H1 (cell line): ENCODE measurements around the gene PTPRD. TPM values are rescaled to one million over a fixed set of nuclear protein-coding genes. Genes with fewer than 3 reads are reported as not detected.

Experiments used
- CTCF ChIA-PET: fragments of 300-600 bp; sonication (Branson Sonifier 250); formaldehyde crosslinking; loops from one replicate; lab custom pipeline; 2021; ENCODE audit not compliant: partially characterized antibody; lab: Charles Lee
- POLR2A ChIA-PET: fragments of 300-600 bp; sonication (Branson Sonifier 250); formaldehyde crosslinking; loops from one replicate; lab custom pipeline; 2021; ENCODE audit warnings: inconsistent platforms; ENCODE audit not compliant: partially characterized antibody; lab: Charles Lee
- DNase-seq, 2 experiments: peaks; one replicate each; pipeline versions ENCODE4 v3.0.0 to v3.0.0-alpha.2; 2010 to 2022; ENCODE audit warnings: low spot score in 2 of 2, low read depth in 1 of 2, mixed read lengths in 1 of 2
- FAIRE-seq: peaks from 2 replicates; lab custom pipeline; 2011; peaks lifted over from hg19 to GRCh38; lab: Jason Lieb, UNC
- H2AFZ ChIP-seq: 2 replicates; pipeline ENCODE4 v1.8.1; 2012; ENCODE audit warnings: low read length, inconsistent platforms
- H2AK5ac ChIP-seq: 2 replicates; pipeline ENCODE4 v1.6.1; 2013; ENCODE audit warnings: low read depth, low read length
- H2BK120ac ChIP-seq: replicated peaks from 2 replicates; pipeline ENCODE3; 2013; ENCODE audit warnings: low read depth, low read length, inconsistent platforms
- H2BK12ac ChIP-seq: 2 replicates; pipeline ENCODE4 v1.6.1; 2013; ENCODE audit warnings: low read depth, low read length
- H2BK15ac ChIP-seq: 2 replicates; pipeline ENCODE4 v1.6.1; 2013; ENCODE audit warnings: low read length
- H2BK20ac ChIP-seq: 2 replicates; pipeline ENCODE4 v1.6.1; 2013; ENCODE audit warnings: low read length
- H2BK5ac ChIP-seq: 2 replicates; pipeline ENCODE4 v1.6.1; 2013; ENCODE audit warnings: low read depth, low read length
- H3K14ac ChIP-seq: 2 replicates; pipeline ENCODE4 v1.6.1; 2013; ENCODE audit warnings: inconsistent platforms; ENCODE audit not compliant: insufficient read length
- H3K18ac ChIP-seq: 2 replicates; pipeline ENCODE4 v1.6.1; 2013; ENCODE audit warnings: low read length; ENCODE audit errors: extremely low read depth
- H3K23ac ChIP-seq: 2 replicates; pipeline ENCODE4 v1.6.1; 2013; ENCODE audit warnings: inconsistent platforms; ENCODE audit not compliant: insufficient read length
- H3K23me2 ChIP-seq: 2 replicates; pipeline ENCODE4 v1.6.1; 2013; ENCODE audit warnings: low read depth, low read length
- H3K27ac ChIP-seq: 2 replicates; pipeline ENCODE4 v1.6.1; 2011; ENCODE audit warnings: low read depth, low read length, inconsistent platforms
- H3K27me3 ChIP-seq, 4 experiments: replicated peaks in 1 of 4; 1 replicate in 1 of 4; 2 replicates in 3 of 4; pipeline versions ENCODE4 v1.6.1 to v1.8.1; 2011 to 2013; ENCODE audit warnings: low read length in 3 of 4, mild to moderate bottlenecking in 3 of 4, inconsistent platforms in 2 of 4, mixed read lengths in 2 of 4, moderate library complexity in 1 of 4; ENCODE audit not compliant: control insufficient read depth in 3 of 4, insufficient read depth in 3 of 4; ENCODE audit errors: extremely low read depth in 1 of 4
- H3K36me3 ChIP-seq, 4 experiments: 2 replicates each; pipeline versions ENCODE4 v1.6.1 to v1.8.1; 2011 to 2013; ENCODE audit warnings: mild to moderate bottlenecking in 4 of 4, low read length in 3 of 4, moderate library complexity in 2 of 4, control low read depth in 1 of 4, inconsistent platforms in 1 of 4; ENCODE audit not compliant: insufficient read depth in 4 of 4, control insufficient read depth in 2 of 4
- H3K4ac ChIP-seq: replicated peaks from 2 replicates; pipeline ENCODE3; 2013; ENCODE audit warnings: low read length, low read depth, mixed read lengths, inconsistent platforms; ENCODE audit not compliant: insufficient read length
- H3K4me1 ChIP-seq, 4 experiments: replicated peaks in 1 of 4; 1 replicate in 1 of 4; 2 replicates in 3 of 4; pipeline versions ENCODE4 v1.6.1 to v1.8.1; 2011 to 2013; ENCODE audit warnings: low read length in 3 of 4, inconsistent platforms in 2 of 4, mixed read lengths in 1 of 4; ENCODE audit not compliant: insufficient read depth in 4 of 4, control insufficient read depth in 3 of 4
- H3K4me2 ChIP-seq, 2 experiments: 2 replicates each; pipeline versions ENCODE4 v1.6.1 to v1.8.1; 2011 to 2013; ENCODE audit warnings: low read depth in 2 of 2, low read length in 2 of 2, control low read depth in 1 of 2, inconsistent platforms in 1 of 2, mild to moderate bottlenecking in 1 of 2; ENCODE audit not compliant: insufficient read depth in 1 of 2
- H3K4me3 ChIP-seq, 4 experiments: fragments of 200-600, 300-600 bp in 1 of 4; sonication (generic), shearing (Covaris generic), sonication (Bioruptor Twin) in 1 of 4; 2 replicates each; pipeline versions ENCODE4 v1.5.1 to v1.8.1; 2011 to 2016; ENCODE audit warnings: low read length in 4 of 4, low read depth in 3 of 4, control low read depth in 2 of 4, inconsistent platforms in 2 of 4, mild to moderate bottlenecking in 2 of 4, mixed read lengths in 1 of 4, moderate library complexity in 1 of 4; ENCODE audit not compliant: insufficient read depth in 2 of 4; ENCODE audit errors: extremely low read depth in 1 of 4
- H3K56ac ChIP-seq: replicated peaks from 2 replicates; pipeline ENCODE3; 2013; ENCODE audit warnings: low read depth, mild to moderate bottlenecking, mixed read lengths, low read length, inconsistent platforms; ENCODE audit not compliant: insufficient read length
- H3K79me1 ChIP-seq: 2 replicates; pipeline ENCODE4 v1.6.1; 2013; ENCODE audit warnings: low read depth, low read length, control low read depth
- H3K79me2 ChIP-seq, 2 experiments: 2 replicates each; pipeline versions ENCODE4 v1.6.1 to v1.8.1; 2012 to 2013; ENCODE audit warnings: low read length in 2 of 2, mild to moderate bottlenecking in 2 of 2, inconsistent platforms in 1 of 2; ENCODE audit not compliant: insufficient read depth in 2 of 2, control insufficient read depth in 1 of 2
- H3K9ac ChIP-seq, 4 experiments: replicated peaks in 1 of 4; 1 replicate in 1 of 4; 2 replicates in 3 of 4; pipeline versions ENCODE4 v1.6.1 to v1.8.1; 2011 to 2013; ENCODE audit warnings: low read depth in 3 of 4, low read length in 3 of 4, control low read depth in 2 of 4, mild to moderate bottlenecking in 2 of 4, moderate library complexity in 2 of 4, inconsistent platforms in 1 of 4; ENCODE audit errors: extremely low read depth in 1 of 4
- H3K9me3 ChIP-seq, 2 experiments: 2 replicates each; pipeline versions ENCODE4 v1.6.1 to v1.8.1; 2012 to 2013; ENCODE audit warnings: mild to moderate bottlenecking in 2 of 2, moderate library complexity in 2 of 2, control low read depth in 1 of 2, inconsistent platforms in 1 of 2, low read depth in 1 of 2, low read length in 1 of 2, mixed read lengths in 1 of 2; ENCODE audit not compliant: insufficient read depth in 2 of 2
- H4K20me1 ChIP-seq, 2 experiments: replicated peaks in 1 of 2; 2 replicates each; pipeline versions ENCODE3 to v1.8.1; 2011 to 2013; ENCODE audit warnings: inconsistent platforms in 2 of 2, low read length in 2 of 2, mild to moderate bottlenecking in 1 of 2; ENCODE audit not compliant: insufficient read depth in 2 of 2, control insufficient read depth in 1 of 2
- H4K5ac ChIP-seq: 2 replicates; pipeline ENCODE4 v1.6.1; 2013; ENCODE audit warnings: low read length, low read depth, mixed read lengths, inconsistent platforms; ENCODE audit not compliant: insufficient read length
- H4K8ac ChIP-seq: 2 replicates; pipeline ENCODE4 v1.8.0; 2013; ENCODE audit warnings: mild to moderate bottlenecking, moderate library complexity, low read length, inconsistent platforms; ENCODE audit not compliant: insufficient read depth; ENCODE audit errors: extremely low read depth
- H4K91ac ChIP-seq: replicated peaks from 2 replicates; pipeline ENCODE3; 2013; ENCODE audit warnings: low read length, mixed read lengths, inconsistent platforms; ENCODE audit not compliant: insufficient read length
- BACH1 ChIP-seq: IDR thresholded peaks from 2 replicates; pipeline ENCODE4 v1.6.1; 2012; ENCODE audit warnings: low read length, improper control_type of control experiment
- BRCA1 ChIP-seq: IDR thresholded peaks from 2 replicates; pipeline ENCODE4 v1.6.1; 2012; ENCODE audit warnings: low read depth, low read length, improper control_type of control experiment
- CHD2 ChIP-seq: IDR thresholded peaks from 2 replicates; pipeline ENCODE4 v1.6.1; 2012; ENCODE audit warnings: low read length, improper control_type of control experiment
- CREB1 ChIP-seq: IDR thresholded peaks from 2 replicates; pipeline ENCODE4 v1.6.1; 2012; ENCODE audit warnings: inconsistent platforms
- E2F6 ChIP-seq: IDR thresholded peaks from 2 replicates; pipeline ENCODE4 v1.6.1; 2012; ENCODE audit warnings: inconsistent platforms
- KDM1A ChIP-seq: fragments of 200-600, 300-600 bp; sonication (generic); IDR thresholded peaks from 2 replicates; pipeline ENCODE4 v1.7.1; 2016; ENCODE audit warnings: mild to moderate bottlenecking, low read length, borderline replicate concordance
- KDM4A ChIP-seq: IDR thresholded peaks from one replicate; pipeline ENCODE4 v1.7.1; 2012; ENCODE audit warnings: low read depth, mild to moderate bottlenecking, moderate library complexity, low read length, inconsistent platforms; ENCODE audit not compliant: severe bottlenecking
- KDM5A ChIP-seq: fragments of 200-600 bp; IDR thresholded peaks from 2 replicates; pipeline ENCODE4 v1.7.1; 2012; ENCODE audit warnings: mild to moderate bottlenecking, low read length, inconsistent platforms, mixed read lengths
- NANOG ChIP-seq: IDR thresholded peaks from 2 replicates; pipeline ENCODE4 v1.6.1; 2011; ENCODE audit warnings: low read length, low read depth, mild to moderate bottlenecking, inconsistent platforms; ENCODE audit not compliant: insufficient read depth, poor library complexity, severe bottlenecking
- PHF8 ChIP-seq: fragments of 200-600 bp; sonication (generic); conservative IDR thresholded peaks from 2 replicates; pipeline ENCODE4 v1.7.1; 2012; ENCODE audit warnings: low read depth, mild to moderate bottlenecking, inconsistent platforms, low read length, moderate library complexity
- POLR2A ChIP-seq, 2 experiments: IDR thresholded peaks; 1 replicate in 1 of 2; 2 replicates in 1 of 2; pipeline ENCODE4 v1.6.1; 2011; ENCODE audit warnings: low read depth in 2 of 2, low read length in 2 of 2, mild to moderate bottlenecking in 2 of 2; ENCODE audit errors: control extremely low read depth in 1 of 2
- RNF2 ChIP-seq: fragments of 200-900, 300-1000 bp; sonication (generic); IDR thresholded peaks from 2 replicates; pipeline ENCODE4 v1.7.1; 2016; ENCODE audit warnings: borderline replicate concordance, low read depth, mild to moderate bottlenecking, antibody characterized with exemption, low read length; ENCODE audit not compliant: poor library complexity, severe bottlenecking; ENCODE audit errors: missing control alignments
- TAF1 ChIP-seq: IDR thresholded peaks from 2 replicates; pipeline ENCODE4 v1.6.1; 2011; ENCODE audit warnings: mild to moderate bottlenecking, low read depth, low read length
- WGBS, 2 experiments: shearing (Covaris generic) in 1 of 2; methylation state at CpG; one replicate each; pipeline versions ENCODE4 v1.1.6 to v1.1.7; 2013 to 2015; ENCODE audit warnings: low lambda C conversion rate in 2 of 2, mixed read lengths in 2 of 2, inconsistent platforms in 1 of 2, low coverage in 1 of 2, missing lambda C conversion rate in 1 of 2; ENCODE audit not compliant: insufficient replicate concordance in 2 of 2, insufficient coverage in 1 of 2, insufficient read length in 1 of 2; ENCODE audit errors: extremely low coverage in 1 of 2, missing lambda C conversion rate in 1 of 2; 5-methylcytosine and 5-hydroxymethylcytosine counted together
- polyA plus RNA-seq, 7 experiments: library from polyadenylated mRNA; depleted of rRNA in 3 of 7; stranded (reverse) in 5 of 7; unstranded in 2 of 7; fragments of >200 nt in 5 of 7; fragments of 200-250 nt in 2 of 7; gene quantifications; 1 replicate in 5 of 7; 2 replicates in 1 of 7; 4 replicates in 1 of 7; pipeline versions ENCODE4 v1.2.1 to v1.2.3, GENCODE V29; 2011 to 2013; ENCODE audit warnings: missing spikeins in 2 of 7, mixed read lengths in 2 of 7
- total RNA-seq: library from RNA; stranded (reverse); fragmentation: NEBNext Ultra II Directional; extraction: Animal tissue kit (Norgen Biotek cat#: 25700); gene quantifications from 2 replicates; pipeline ENCODE4 v1.2.1, GENCODE V29; 2021
- TF ChIP-seq, protein P1 (sequence below): IDR thresholded peaks from 2 replicates; pipeline ENCODE4 v1.6.1; 2011; ENCODE audit warnings: low read depth, mild to moderate bottlenecking, low read length; ENCODE audit not compliant: insufficient read depth

PTPRD gene
- total and polyA plus RNA-seq, 2 of the 8 experiments (the other 6 are each of a cell fraction or from before 2014, with no cell fraction given), result 17.2 to 77.0 TPM

DNA sequence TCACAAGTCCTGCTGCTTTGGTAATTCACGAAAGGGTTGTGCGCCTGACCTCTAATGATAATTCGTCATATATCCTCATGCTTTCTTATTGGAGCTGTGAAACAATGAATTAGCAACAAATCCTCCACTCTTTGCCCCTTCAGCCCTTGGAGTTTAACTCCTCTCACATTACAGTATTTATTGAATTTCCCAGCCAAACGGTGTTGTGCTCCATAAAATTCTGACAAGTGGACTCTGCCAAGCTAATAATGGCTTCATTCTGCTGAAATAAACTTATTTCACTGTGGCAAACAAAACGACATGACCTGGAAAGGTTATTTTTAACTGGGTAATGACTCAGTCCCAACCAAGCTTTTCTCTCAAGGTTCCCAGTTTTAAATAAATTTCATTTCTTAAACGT lies 1828.9 kb downstream of the PTPRD start:
- H3K79me2 ChIP-seq, result peaks cover 0 to 5% of the 10 kb centered on the region in 2 experiments; a peak in 1 of 4 replicates
- FAIRE-seq (no peak), DNase-seq (no peak)
- H3K23ac ChIP-seq, result no peak overlapping the region
- no peak overlapping the region for H2BK120ac ChIP-seq
- H4K5ac ChIP-seq, result no peak overlapping the region
- H3K9ac ChIP-seq, result no peak overlapping the region
- H3K79me1 ChIP-seq, result no peaks in the 10 kb centered on the region; the same call in 1 of the 2 replicates
- H2BK20ac ChIP-seq, result no peak overlapping the region
- no peak overlapping the region for H4K8ac ChIP-seq
- H3K9me3 ChIP-seq, result no peaks in the 10 kb centered on the region
- H3K18ac ChIP-seq, result no peak overlapping the region
- no peaks in the 10 kb centered on the region for H3K36me3 ChIP-seq
- no peak overlapping the region for H3K4me2 ChIP-seq
- H2BK15ac ChIP-seq, result no peak overlapping the region
- no peaks in the 10 kb centered on the region for H4K20me1 ChIP-seq
- H2BK5ac ChIP-seq, result no peak overlapping the region
- H3K56ac ChIP-seq, result no peak overlapping the region
- no peaks in the 10 kb centered on the region for H3K27me3 ChIP-seq
- no peak overlapping the region for H3K27ac ChIP-seq
- WGBS, 2 experiments, result 85% methylated on average over 6 of the region's 6 CpGs; no CpG with 5 or more reads in 1 of the 2 experiments
- no peak overlapping the region for H3K14ac ChIP-seq
- no peak overlapping the region for H2AK5ac ChIP-seq
- CTCF ChIA-PET, result interaction anchor here (1.0 to 2.7 kb wide), 3 partner anchors 10 to 21 kb away, joined by 3 to 10 read pairs (median 5); no protein-coding TSS in a partner anchor
- H2AFZ ChIP-seq, result no peak overlapping the region
- H3K4me1 ChIP-seq, result no peaks in the 10 kb centered on the region; a peak in 2 of 7 replicates
- no peaks in the 10 kb centered on the region for H3K23me2 ChIP-seq
- H4K91ac ChIP-seq, result no peak overlapping the region
- H2BK12ac ChIP-seq, result no peak overlapping the region
- POLR2A ChIA-PET, result no interaction called here
- no peak overlapping the region for H3K4me3 ChIP-seq
- no peak overlapping the region for H3K4ac ChIP-seq
- TF ChIP-seq TAF1, result no peak
- no peak for TF ChIP-seq E2F6
- no peak for TF ChIP-seq RNF2
- no peak for TF ChIP-seq POLR2A (IDR thresholded peaks at IDR 0.05; ENCODE audit: control extremely low read depth in 1 of 2, low read depth in 2 of 2, low read length in 2 of 2)
- TF ChIP-seq KDM4A, result no peak
- TF ChIP-seq CREB1, result no peak
- TF ChIP-seq BRCA1, result no peak
- no peak for TF ChIP-seq BACH1
- TF ChIP-seq, protein P1, sequence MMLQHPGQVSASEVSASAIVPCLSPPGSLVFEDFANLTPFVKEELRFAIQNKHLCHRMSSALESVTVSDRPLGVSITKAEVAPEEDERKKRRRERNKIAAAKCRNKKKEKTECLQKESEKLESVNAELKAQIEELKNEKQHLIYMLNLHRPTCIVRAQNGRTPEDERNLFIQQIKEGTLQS, result no peak
- TF ChIP-seq KDM1A, result no peak
- no peak for TF ChIP-seq NANOG
- no peak for TF ChIP-seq KDM5A
- TF ChIP-seq PHF8, result no peak
- no peak for TF ChIP-seq CHD2
